A549 treated with AZD2906 at 1 μM for 4 hours (cell line): ENCODE results near the gene SRPRB. TPM values are rescaled to one million over a fixed set of nuclear protein-coding genes. Genes with fewer than 3 reads are reported as not detected.

ENCODE experiments used
- total RNA-seq: library from RNA; stranded (reverse); fragments of 200-300 nt; extraction: Qiagen RNA extraction; gene quantifications from 5 replicates; pipeline ENCODE4 v1.2.3, GENCODE V29; 2022

The SRPRB gene, protein sequence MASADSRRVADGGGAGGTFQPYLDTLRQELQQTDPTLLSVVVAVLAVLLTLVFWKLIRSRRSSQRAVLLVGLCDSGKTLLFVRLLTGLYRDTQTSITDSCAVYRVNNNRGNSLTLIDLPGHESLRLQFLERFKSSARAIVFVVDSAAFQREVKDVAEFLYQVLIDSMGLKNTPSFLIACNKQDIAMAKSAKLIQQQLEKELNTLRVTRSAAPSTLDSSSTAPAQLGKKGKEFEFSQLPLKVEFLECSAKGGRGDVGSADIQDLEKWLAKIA
- total RNA-seq, result 51.1 to 72.9 TPM (median 54.7 TPM) in 5 replicates

DNA sequence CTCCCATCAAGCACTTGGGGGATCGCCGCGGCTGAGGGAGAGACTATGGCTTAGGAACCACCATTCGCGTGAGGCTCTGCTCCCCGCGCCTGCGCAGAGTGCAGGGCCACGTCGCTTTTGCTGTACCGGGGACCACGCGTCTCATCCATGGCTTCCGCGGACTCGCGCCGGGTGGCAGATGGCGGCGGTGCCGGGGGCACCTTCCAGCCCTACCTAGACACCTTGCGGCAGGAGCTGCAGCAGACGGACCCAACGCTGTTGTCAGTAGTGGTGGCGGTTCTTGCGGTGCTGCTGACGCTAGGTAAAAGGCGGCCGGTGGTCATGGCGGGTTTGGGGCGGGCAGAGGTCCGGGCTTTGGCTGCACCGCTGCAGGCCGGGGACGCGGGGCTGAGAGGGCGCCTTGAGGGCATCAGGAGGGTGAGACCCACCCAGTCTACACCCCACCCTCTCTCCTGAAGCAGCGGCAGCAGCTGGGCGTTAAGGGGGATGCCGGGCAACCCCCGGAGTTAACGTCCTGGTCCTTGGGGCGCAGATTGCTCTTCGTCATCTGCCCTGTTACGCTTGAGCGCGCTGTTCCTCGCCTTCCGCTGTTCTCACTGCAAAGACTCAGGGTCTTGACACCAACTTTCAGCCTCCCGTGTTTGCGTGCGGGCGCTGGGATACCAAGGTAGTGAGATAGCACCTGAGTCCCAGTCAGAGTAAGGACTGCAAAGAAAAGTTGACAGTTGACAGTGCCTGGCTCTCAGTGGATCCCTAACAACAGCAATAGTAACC, at the start of gene SRPRB:
SRPRB (plus strand) TSS at position 114 of the 774 bp plus-strand sequence; CDS start at position 148, 34 bp downstream.

Other genes starting within 250 kb of the SRPRB start
- gene CDV3, start 232.1 kb upstream of the SRPRB start, total RNA-seq, result 103 to 124 TPM (median 108 TPM) in 5 replicates
- gene TOPBP1, start 143.9 kb upstream of the SRPRB start, total RNA-seq, result 19.8 to 29.1 TPM (median 22.6 TPM) in 5 replicates
- 1.2 to 2.1 TPM (median 1.5 TPM) in 5 replicates for gene TF, start 59.4 kb upstream of the SRPRB start, total RNA-seq
- 1.4 to 3.1 TPM (median 2.6 TPM) in 5 replicates for gene RAB6B, start 90.1 kb downstream of the SRPRB start, total RNA-seq
- gene SLCO2A1, start 224.1 kb downstream of the SRPRB start, total RNA-seq, result 0.15 to 0.41 TPM (median 0.22 TPM) in 5 replicates